Glutamatergic neuron (in vitro differentiated cells): Measurements from ENCODE around the gene HEBP1. TPM values are rescaled to one million over a fixed set of nuclear protein-coding genes. Genes with fewer than 3 reads are reported as not detected.

ENCODE experiments used
- DNase-seq: peaks from one replicate; pipeline ENCODE4 v3.0.0; 2022
- H3K27ac Mint-ChIP-seq: one replicate; pipeline ENCODE4 v1.8.0; 2020; ENCODE audit warnings: mild to moderate bottlenecking, mixed read lengths, inconsistent platforms; ENCODE audit not compliant: unreplicated experiment
- H3K27me3 Mint-ChIP-seq: one replicate; pipeline ENCODE4 v1.8.0; 2020; ENCODE audit warnings: mild to moderate bottlenecking, moderate library complexity, mixed read lengths, inconsistent platforms; ENCODE audit not compliant: unreplicated experiment
- H3K36me3 Mint-ChIP-seq: one replicate; pipeline ENCODE4 v1.8.0; 2020; ENCODE audit warnings: mild to moderate bottlenecking, mixed read lengths, inconsistent platforms; ENCODE audit not compliant: unreplicated experiment
- H3K4me1 Mint-ChIP-seq: one replicate; pipeline ENCODE4 v1.8.0; 2020; ENCODE audit warnings: mild to moderate bottlenecking, low read depth, mixed read lengths, inconsistent platforms; ENCODE audit not compliant: unreplicated experiment
- H3K4me3 Mint-ChIP-seq: one replicate; pipeline ENCODE4 v1.8.0; 2020; ENCODE audit warnings: mild to moderate bottlenecking, mixed read lengths, inconsistent platforms; ENCODE audit not compliant: unreplicated experiment
- H3K9me3 Mint-ChIP-seq: one replicate; pipeline ENCODE4 v1.8.0; 2020; ENCODE audit warnings: mild to moderate bottlenecking, moderate library complexity, mixed read lengths, inconsistent platforms; ENCODE audit not compliant: unreplicated experiment
- CTCF ChIP-seq: fragments of 200-600 bp; sonication (generic); IDR thresholded peaks from one replicate; pipeline ENCODE4 v1.5.0; 2021; ENCODE audit not compliant: partially characterized antibody, unreplicated experiment
- total RNA-seq: library from RNA; stranded (reverse); fragmentation: NEBNext Ultra II Directional; extraction: Animal tissue kit (Norgen Biotek cat#: 25700); gene quantifications from one replicate; pipeline ENCODE4 v1.2.1, GENCODE V29; 2021; ENCODE audit not compliant: unreplicated experiment

The HEBP1 gene
- total RNA-seq, 1 donor from 2014 or later: 3.0 TPM

- no peaks in the 10 kb centered on the region for H3K36me3 Mint-ChIP-seq
- H3K27ac Mint-ChIP-seq: no peak overlapping the region
- H3K4me3 Mint-ChIP-seq: no peak overlapping the region
- TF ChIP-seq CTCF: no peak
- no peaks in the 10 kb centered on the region for H3K4me1 Mint-ChIP-seq
- peaks cover 3% of the 10 kb centered on the region for H3K27me3 Mint-ChIP-seq
- H3K9me3 Mint-ChIP-seq: no peaks in the 10 kb centered on the region
- DNase-seq: no peak
Measured at GRCh38 chr12:12995088-12995487, 5.0 kb downstream of the HEBP1 start.

DNA sequence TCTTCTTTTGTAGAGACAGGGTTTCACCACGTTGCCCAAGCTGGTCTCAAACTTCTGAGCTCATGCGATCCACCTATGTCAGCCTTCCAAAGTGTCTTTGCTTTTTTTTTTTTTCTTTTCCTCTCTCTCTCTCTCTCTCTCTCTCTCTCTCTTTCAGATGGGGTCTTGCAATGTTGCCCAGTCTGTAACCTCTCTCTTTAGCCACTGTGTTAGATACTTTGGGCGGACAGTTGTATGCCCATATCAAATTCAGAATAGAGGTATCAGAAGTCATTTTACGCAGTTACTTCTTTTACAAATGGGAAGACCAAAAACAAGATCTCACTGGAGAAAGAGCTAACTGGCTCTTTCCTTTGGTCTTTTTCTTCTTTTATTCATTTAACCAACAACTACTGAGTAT lies 6.7 kb downstream of the HEBP1 start:
- Mint-ChIP-seq H3K4me3 (no peak overlapping the region), H3K36me3 (no peaks in the 10 kb centered on the region), H3K27ac (no peak overlapping the region), H3K9me3 (no peaks in the 10 kb centered on the region), H3K4me1 (no peaks in the 10 kb centered on the region), H3K27me3 (peaks cover 3% of the 10 kb centered on the region)
- DNase-seq: no peak
- no peak for TF ChIP-seq CTCF

DNA sequence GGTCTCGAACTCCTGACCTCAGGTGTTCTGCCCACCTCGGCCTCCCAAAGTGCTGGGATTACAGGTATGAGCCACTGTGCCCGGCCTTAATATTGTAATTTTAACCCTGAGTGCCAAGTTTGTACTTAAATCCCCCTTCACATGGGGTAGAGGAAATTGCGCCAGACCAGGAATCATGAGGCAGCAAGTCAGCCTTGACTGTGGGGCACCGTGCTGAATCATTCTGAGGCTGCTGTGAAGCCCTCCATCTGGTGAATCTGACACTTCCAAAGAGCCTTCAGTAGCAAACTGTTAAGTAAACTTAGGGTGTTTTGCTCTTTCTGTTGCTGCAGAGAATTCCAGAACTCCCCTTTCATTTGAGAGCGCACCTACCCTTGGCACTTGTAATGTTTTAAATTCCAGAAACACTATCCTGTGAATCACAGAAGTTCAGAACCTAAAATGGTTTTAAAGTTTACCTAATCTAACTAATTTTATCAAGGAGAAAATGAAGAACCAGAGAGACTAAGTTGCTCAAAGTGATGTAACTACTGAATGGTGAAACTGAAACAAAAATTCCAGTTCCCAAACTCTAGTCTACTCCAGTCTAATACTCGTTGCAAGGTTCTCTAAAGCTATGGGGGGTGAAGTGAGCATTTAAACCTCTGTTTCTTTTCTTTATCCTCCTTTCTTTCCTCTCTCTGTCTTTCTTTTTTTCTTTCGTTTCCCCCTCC lies 7.5 kb downstream of the HEBP1 start:
- no peak overlapping the region for H3K4me3 Mint-ChIP-seq
- no peaks in the 10 kb centered on the region for H3K9me3 Mint-ChIP-seq
- peaks cover 3% of the 10 kb centered on the region for H3K27me3 Mint-ChIP-seq
- no peak for TF ChIP-seq CTCF
- no peaks in the 10 kb centered on the region for H3K4me1 Mint-ChIP-seq
- no peak for DNase-seq
- no peaks in the 10 kb centered on the region for H3K36me3 Mint-ChIP-seq
- no peak overlapping the region for H3K27ac Mint-ChIP-seq

DNA sequence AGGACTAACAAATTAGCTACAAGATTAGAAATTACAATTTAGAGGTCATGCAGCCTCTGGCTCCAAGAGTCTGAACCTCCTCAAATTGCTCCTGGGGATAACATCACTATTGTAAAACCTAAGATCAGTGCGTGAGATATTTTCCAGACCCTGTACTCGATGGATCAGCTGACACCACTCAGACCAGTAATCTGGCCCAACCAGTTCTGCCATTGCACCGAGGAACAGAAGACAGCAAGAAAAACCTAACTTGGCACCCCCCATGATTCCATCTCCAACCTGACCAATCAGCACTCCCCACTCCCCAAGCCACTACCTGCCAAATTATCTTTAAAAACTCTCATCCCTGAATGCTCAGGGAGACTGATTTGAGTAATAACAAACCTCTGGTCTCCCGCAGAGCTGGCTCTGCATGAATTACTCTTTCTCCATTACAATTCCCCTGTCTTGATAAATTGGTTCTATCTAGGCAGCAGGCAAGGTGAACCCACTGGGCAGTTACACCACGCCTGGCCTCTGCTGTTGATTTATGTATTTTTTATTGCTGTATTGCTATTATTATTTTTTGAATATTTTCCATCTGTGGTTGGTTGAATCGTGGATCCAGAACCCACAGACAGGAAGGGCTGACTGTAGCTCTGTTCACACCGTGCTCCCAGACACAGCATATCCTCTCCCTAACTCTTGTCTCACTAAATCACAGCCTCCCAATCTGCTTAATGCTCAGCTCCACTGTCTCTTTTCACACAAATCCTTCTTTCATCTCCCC lies 9.2 kb downstream of the HEBP1 start:
- DNase-seq: no peak
- Mint-ChIP-seq H3K27me3 (peaks cover 5% of the 10 kb centered on the region), H3K4me1 (no peaks in the 10 kb centered on the region), H3K36me3 (no peaks in the 10 kb centered on the region), H3K4me3 (no peak overlapping the region), H3K27ac (no peak overlapping the region), H3K9me3 (no peaks in the 10 kb centered on the region)
- TF ChIP-seq CTCF: no peak

- Mint-ChIP-seq H3K4me1 (no peaks in the 10 kb centered on the region), H3K36me3 (no peaks in the 10 kb centered on the region), H3K9me3 (no peaks in the 10 kb centered on the region), H3K4me3 (no peak overlapping the region), H3K27me3 (peaks cover 2% of the 10 kb centered on the region), H3K27ac (no peak overlapping the region)
- DNase-seq: no peak
- TF ChIP-seq CTCF: no peak
Measured at GRCh38 chr12:12987421-12987820, 12.6 kb downstream of the HEBP1 start.
